HepG2 (cell line): Measurements from ENCODE around the gene ACSL6. TPM values are rescaled to one million over a fixed set of nuclear protein-coding genes. Genes with fewer than 3 reads are reported as not detected.
A peak's percentile ranks its signal among the peaks of the same experiment; 100 is the strongest.

Source experiments
- ATF7 ChIP-seq, 2 experiments: fragments of 450-650 bp in 1 of 2; sonication (generic) in 1 of 2; formaldehyde crosslinking in 1 of 2; IDR thresholded peaks; 2 replicates each; pipeline versions ENCODE4 v1.4.0 to v1.6.1; 2016 to 2020; ENCODE audit warnings: antibody characterized with exemption in 1 of 2, mild to moderate bottlenecking in 1 of 2, missing genetic modification reagents in 1 of 2
- CEBPZ ChIP-seq: IDR thresholded peaks from 2 replicates; pipeline ENCODE4 v1.6.1; 2012; ENCODE audit warnings: low read length, improper control_type of control experiment
- ELF1 ChIP-seq: sonication (generic); formaldehyde crosslinking; IDR thresholded peaks from 2 replicates; pipeline ENCODE4 v1.4.0; 2020; ENCODE audit warnings: missing genetic modification reagents
- GABPB1 ChIP-seq: IDR thresholded peaks from 2 replicates; pipeline ENCODE4 v1.6.1; 2016; ENCODE audit warnings: mild to moderate bottlenecking, missing genetic modification reagents, moderate library complexity, missing compliant biosample characterization
- HNRNPK ChIP-seq: fragments of 200-400 bp; formaldehyde crosslinking; IDR thresholded peaks from 2 replicates; pipeline ENCODE4 v1.6.1; 2018; ENCODE audit warnings: low read length, low read depth, moderate library complexity, mild to moderate bottlenecking; ENCODE audit not compliant: poor library complexity, severe bottlenecking
- KLF6 ChIP-seq: IDR thresholded peaks from 2 replicates; pipeline ENCODE4 v1.8.0; 2016; ENCODE audit warnings: missing biosample characterization, missing genetic modification reagents
- MEIS1 ChIP-seq: sonication (generic); formaldehyde crosslinking; IDR thresholded peaks from 2 replicates; pipeline ENCODE4 v1.9.0; 2021; ENCODE audit warnings: mild to moderate bottlenecking, missing genetic modification reagents, moderate library complexity, borderline replicate concordance
- ZBTB37 ChIP-seq: sonication (generic); formaldehyde crosslinking; IDR thresholded peaks from 2 replicates; pipeline ENCODE4 v1.4.0; 2020; ENCODE audit warnings: mild to moderate bottlenecking, missing genetic modification reagents
- ZNF276 ChIP-seq: sonication (generic); formaldehyde crosslinking; IDR thresholded peaks from 2 replicates; pipeline ENCODE4 v1.4.0; 2020; ENCODE audit warnings: mild to moderate bottlenecking, low read depth, missing genetic modification reagents
- ZNF430 ChIP-seq: sonication (generic); formaldehyde crosslinking; IDR thresholded peaks from 2 replicates; pipeline ENCODE4 v1.9.0; 2021; ENCODE audit warnings: mild to moderate bottlenecking, missing genetic modification reagents
- ZNF891 ChIP-seq: sonication (generic); formaldehyde crosslinking; IDR thresholded peaks from 2 replicates; pipeline ENCODE4 v1.5.0; 2020; ENCODE audit warnings: mild to moderate bottlenecking, missing genetic modification reagents
- polyA plus RNA-seq, 8 experiments: library from polyadenylated mRNA; depleted of rRNA in 3 of 8; stranded (reverse) in 7 of 8; unstranded in 1 of 8; fragments of >200 nt; fragmentation: Illumina TruSeq in 4 of 8; extraction: Trizol in 4 of 8; gene quantifications; 2 replicates each; pipeline versions ENCODE4 v1.2.1 to v1.2.3, GENCODE V29; 2011 to 2016; ENCODE audit warnings: low read depth in 4 of 8, missing spikeins in 1 of 8, mixed read lengths in 1 of 8; ENCODE audit not compliant: insufficient read depth in 1 of 8
- total RNA-seq, 5 experiments: library from RNA; depleted of rRNA; stranded (reverse); fragments of >200 nt; fragmentation: Illumina TruSeq; extraction: Trizol; gene quantifications; 2 replicates each; pipeline ENCODE4 v1.2.3, GENCODE V29; 2016; ENCODE audit warnings: low read depth in 1 of 5
- TF ChIP-seq, protein P1 (sequence below): sonication (generic); formaldehyde crosslinking; IDR thresholded peaks from 2 replicates; pipeline ENCODE4 v1.4.0; 2020; ENCODE audit warnings: missing genetic modification reagents

Gene ACSL6
- total and polyA plus RNA-seq, 2 of the 13 experiments (the other 11 are each of a cell fraction or from before 2014, with no cell fraction given): 3.7 to 3.8 TPM

DNA sequence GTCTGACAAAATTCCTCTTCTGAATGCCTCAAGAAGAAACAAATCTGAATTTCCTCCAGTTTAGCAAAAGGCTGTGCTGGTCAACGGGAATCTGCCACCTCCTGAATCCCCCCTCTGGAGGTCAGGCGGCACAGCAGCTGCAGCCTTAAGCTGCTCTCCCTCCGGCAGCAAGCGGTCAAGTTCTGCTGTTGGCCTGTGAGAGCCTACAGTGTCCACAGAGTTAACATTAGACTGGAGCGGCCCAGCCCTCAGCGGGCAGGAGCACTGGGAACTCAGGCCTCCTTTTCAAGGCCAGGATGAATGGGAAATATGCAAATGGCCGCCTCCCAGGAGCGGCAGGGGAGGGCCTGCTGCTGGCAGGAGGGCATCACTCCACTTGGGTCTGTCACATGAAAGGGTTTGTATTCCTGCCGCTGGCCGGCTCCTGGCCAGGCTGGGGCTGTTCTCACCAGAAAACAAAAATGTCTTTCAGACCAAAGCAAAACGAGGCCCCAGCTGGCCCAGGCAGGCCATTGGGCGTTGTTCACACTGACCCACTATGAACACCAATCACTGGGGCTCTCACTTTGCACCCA, 8.2 kb downstream of the ACSL6 start (continued):
- TF ChIP-seq ZNF276 (no peak), HNRNPK (no peak), ATF7 (IDR thresholded peaks at IDR 0.05) (no peak), ATF7 (CRISPR knock-in tag; IDR thresholded peaks at IDR 0.05) (no peak), ZNF430 (CRISPR knock-in tag) (0 out of 2 replicates have a peak, but pooled peaks have one; percentile 34), KLF6 (CRISPR knock-in tag) (0 out of 2 replicates have a peak, but pooled peaks have one; percentile 52), ZBTB37 (CRISPR knock-in tag) (peak; percentile 56; the same call in 1 of the 2 replicates), ZNF891 (CRISPR knock-in tag) (peak; percentile 27; the same call in 1 of the 2 replicates), CEBPZ (no peak), ELF1 (CRISPR knock-in tag) (peak; percentile 51; the same call in 1 of the 2 replicates), MEIS1 (CRISPR knock-in tag) (peak; percentile 58; the same call in 1 of the 2 replicates), GABPB1 (peak; percentile 40; the same call in 1 of the 2 replicates)
- TF ChIP-seq, protein P1, sequence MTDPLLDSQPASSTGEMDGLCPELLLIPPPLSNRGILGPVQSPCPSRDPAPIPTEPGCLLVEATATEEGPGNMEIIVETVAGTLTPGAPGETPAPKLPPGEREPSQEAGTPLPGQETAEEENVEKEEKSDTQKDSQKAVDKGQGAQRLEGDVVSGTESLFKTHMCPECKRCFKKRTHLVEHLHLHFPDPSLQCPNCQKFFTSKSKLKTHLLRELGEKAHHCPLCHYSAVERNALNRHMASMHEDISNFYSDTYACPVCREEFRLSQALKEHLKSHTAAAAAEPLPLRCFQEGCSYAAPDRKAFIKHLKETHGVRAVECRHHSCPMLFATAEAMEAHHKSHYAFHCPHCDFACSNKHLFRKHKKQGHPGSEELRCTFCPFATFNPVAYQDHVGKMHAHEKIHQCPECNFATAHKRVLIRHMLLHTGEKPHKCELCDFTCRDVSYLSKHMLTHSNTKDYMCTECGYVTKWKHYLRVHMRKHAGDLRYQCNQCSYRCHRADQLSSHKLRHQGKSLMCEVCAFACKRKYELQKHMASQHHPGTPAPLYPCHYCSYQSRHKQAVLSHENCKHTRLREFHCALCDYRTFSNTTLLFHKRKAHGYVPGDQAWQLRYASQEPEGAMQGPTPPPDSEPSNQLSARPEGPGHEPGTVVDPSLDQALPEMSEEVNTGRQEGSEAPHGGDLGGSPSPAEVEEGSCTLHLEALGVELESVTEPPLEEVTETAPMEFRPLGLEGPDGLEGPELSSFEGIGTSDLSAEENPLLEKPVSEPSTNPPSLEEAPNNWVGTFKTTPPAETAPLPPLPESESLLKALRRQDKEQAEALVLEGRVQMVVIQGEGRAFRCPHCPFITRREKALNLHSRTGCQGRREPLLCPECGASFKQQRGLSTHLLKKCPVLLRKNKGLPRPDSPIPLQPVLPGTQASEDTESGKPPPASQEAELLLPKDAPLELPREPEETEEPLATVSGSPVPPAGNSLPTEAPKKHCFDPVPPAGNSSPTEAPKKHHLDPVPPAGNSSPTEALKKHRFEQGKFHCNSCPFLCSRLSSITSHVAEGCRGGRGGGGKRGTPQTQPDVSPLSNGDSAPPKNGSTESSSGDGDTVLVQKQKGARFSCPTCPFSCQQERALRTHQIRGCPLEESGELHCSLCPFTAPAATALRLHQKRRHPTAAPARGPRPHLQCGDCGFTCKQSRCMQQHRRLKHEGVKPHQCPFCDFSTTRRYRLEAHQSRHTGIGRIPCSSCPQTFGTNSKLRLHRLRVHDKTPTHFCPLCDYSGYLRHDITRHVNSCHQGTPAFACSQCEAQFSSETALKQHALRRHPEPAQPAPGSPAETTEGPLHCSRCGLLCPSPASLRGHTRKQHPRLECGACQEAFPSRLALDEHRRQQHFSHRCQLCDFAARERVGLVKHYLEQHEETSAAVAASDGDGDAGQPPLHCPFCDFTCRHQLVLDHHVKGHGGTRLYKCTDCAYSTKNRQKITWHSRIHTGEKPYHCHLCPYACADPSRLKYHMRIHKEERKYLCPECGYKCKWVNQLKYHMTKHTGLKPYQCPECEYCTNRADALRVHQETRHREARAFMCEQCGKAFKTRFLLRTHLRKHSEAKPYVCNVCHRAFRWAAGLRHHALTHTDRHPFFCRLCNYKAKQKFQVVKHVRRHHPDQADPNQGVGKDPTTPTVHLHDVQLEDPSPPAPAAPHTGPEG (CRISPR knock-in tag): peak; percentile 62; the same call in 1 of the 2 replicates
